Measurements from ENCODE around the gene CCT3.
"Not testable (repeated sequence)": the region's sequence is repeated elsewhere in the genome, so short reads cannot be mapped to it uniquely, and the experiment has no call there.

The CCT3 gene

GRCh38 chr1:156338180-156338976 lies at the start of gene CCT3, which contains the start of gene TSACC:
Gene CCT3, minus strand, starts transcription at chr1:156338292. Its CDS starts 108 bp downstream, at chr1:156338184.
Gene TSACC, plus strand, starts transcription at chr1:156338526. Its CDS starts 1,232 bp downstream, at chr1:156339758.
- peak; percentile 99 for DNase-seq (ENCODE audit: low read depth in 2 of 2)

DNA sequence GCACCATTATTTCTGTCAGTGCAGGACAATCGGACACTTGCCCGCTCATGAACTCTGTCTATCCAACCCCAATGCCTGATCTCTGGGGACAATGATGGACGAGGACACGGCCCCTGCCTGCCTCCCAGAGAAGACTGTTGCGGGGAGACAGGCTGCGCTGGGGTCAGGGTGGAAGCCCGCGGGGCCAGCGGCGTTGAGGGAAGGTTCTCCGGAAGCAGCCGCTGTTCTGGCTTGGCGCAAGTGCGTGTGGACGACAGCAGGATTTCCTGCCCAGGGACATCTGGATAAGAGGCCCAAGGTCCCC lies 49.7 kb upstream of the CCT3 start:
- DNase-seq (ENCODE audit: low read depth in 2 of 2): no peak

- no peak for DNase-seq (ENCODE audit: low read depth in 2 of 2)
These were observed 49.1 kb upstream of the CCT3 start for GRCh38 chr1:156386949-156387869.

- DNase-seq (ENCODE audit: low read depth in 2 of 2): no peak
These were observed 48.2 kb upstream of the CCT3 start for GRCh38 chr1:156386134-156386901.

DNA sequence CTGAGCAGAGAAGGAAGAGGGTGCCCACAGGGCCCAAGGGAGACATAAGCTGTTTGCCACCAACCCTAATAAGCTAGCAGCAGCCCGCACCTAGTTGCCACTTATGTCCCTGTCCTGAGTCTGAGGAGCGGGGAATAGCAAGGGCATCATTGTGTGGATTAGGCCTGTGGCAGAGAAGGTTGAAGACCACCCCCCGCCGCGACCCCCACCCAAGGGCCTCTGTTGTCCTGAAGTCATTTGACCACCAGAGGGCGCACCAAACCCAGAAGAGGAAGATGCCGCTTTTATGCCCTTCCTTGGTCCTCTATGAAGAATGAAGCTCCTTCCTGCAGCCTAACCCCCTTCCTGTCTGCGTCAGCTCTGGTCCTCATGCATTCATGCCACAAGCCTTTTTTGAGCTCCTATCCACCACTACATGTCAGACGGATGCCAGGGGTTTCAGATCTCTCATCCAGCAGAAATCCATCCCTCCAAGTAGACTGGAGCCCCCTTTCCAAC lies 47.5 kb upstream of the CCT3 start:
- DNase-seq (ENCODE audit: low read depth in 2 of 2): peak; percentile 58 to 69

DNA sequence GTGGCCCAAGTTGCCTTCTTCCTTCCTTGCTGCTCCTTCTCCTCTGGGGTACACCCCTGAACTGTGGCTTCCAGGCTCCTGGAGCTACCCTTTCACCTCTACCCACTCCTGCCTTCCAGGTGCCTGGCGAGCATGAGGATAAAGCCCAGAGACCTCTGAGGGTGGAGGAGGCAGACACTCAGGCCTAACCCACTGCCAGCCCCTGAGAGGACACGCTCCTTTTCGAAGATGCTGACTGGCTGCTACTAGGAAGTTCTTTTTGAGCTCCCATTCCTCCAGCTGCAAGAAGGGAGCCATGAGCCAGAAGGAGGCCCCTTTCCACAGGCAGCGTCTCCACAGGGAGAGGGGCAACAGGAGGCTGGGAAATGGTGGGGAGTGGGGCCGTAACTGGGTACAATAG lies 46.6 kb upstream of the CCT3 start:
- no peak for DNase-seq (ENCODE audit: low read depth in 2 of 2)

- DNase-seq (ENCODE audit: low read depth in 2 of 2): no peak
These were observed 45.9 kb upstream of the CCT3 start for GRCh38 chr1:156384007-156384406.

DNA sequence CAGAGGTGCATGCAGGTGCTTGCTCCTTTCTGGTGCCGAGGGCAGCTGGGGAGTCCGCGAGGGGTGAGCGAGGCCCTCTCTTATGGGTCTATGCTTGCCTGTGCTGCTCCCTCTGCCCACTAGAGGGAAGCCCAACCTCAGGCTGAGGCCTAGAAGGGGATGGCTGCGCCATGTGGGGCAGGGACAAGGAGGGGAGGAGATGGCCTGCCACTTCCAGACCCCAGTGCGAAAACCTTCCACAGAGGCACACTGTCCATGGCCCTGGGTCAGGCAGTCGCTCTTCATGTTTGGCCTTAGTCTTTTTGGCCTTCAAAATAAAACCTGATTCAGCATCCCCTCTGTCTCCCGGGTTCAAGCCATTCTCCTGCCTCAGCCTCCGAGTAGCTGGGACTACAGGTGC lies 44.9 kb upstream of the CCT3 start:
- peak; percentile 41 to 52 for DNase-seq (ENCODE audit: low read depth in 2 of 2)

DNA sequence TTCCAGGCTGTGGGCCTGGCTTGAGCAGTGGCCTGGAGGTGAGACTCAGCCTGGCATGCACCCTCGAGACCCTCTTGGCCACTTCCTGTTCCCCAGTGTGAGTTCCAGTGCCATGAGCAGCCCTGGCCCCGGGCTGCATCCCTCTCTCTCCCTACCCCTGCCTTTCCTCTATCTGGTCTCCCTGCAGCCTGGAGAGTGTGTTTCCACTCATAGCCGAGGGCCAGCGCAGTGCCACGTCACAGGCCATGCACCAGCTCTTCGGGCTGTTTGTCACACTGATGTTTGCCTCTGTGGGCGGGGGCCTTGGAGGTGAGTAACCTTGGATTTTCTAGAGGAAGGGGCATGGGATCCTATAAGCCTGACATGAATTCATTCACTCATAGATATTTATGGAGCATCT lies 44.5 kb upstream of the CCT3 start:
- DNase-seq (ENCODE audit: low read depth in 2 of 2): no peak

- no peak for DNase-seq (ENCODE audit: low read depth in 2 of 2)
These were observed 41.5 kb upstream of the CCT3 start for GRCh38 chr1:156379420-156380165.

GRCh38 chr1:156378557-156378956 lies 40.5 kb upstream of the CCT3 start:
- DNase-seq (ENCODE audit: low read depth in 2 of 2): no peak

GRCh38 chr1:156376958-156377919 lies 39.1 kb upstream of the CCT3 start:
- no peak for DNase-seq (ENCODE audit: low read depth in 2 of 2)

DNA sequence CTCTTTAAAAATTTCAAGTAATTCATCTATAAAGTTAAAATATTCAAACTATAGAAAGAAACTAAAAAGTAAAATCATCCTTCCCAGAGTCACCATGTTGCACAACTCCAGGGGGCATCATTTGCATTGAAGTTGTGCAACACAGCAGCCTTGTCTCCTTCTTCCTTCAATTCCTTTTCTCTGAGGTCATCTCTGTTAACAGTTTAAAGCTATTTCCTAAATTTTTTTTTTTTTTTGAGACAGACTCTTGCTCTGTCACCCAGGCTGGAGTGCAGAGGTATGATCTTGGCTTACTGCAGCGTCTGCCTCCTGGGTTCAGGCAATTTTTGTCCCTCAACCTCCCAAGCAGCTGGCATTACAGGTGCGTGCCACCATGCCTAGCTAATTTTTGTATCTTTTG lies 38.1 kb upstream of the CCT3 start:
- DNase-seq (ENCODE audit: low read depth in 2 of 2): no peak

- no peak for DNase-seq (ENCODE audit: low read depth in 2 of 2)
These were observed 35.5 kb upstream of the CCT3 start for GRCh38 chr1:156373546-156373945.

- no peak for DNase-seq (ENCODE audit: low read depth in 2 of 2)
These were observed 34.8 kb upstream of the CCT3 start for GRCh38 chr1:156372876-156373275.

DNA sequence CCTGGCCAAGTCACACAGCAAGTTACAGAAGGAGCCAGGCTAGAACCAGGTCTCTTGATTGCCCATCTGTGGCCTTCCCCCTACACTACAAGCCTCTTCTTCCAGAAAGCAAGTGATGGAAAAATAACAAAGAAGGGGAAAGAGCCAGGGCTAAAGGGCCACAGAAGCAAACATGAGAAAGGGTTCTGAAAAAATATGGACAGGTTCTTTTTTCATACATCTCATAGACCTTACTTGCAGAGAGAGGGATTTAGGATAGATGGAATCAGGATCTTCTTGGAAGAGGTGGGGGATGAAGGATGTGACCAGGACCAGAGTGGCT lies 34.1 kb upstream of the CCT3 start:
- no peak for DNase-seq (ENCODE audit: low read depth in 2 of 2)

GRCh38 chr1:156371553-156372264 lies 33.6 kb upstream of the CCT3 start:
- DNase-seq (ENCODE audit: low read depth in 2 of 2): no peak

DNA sequence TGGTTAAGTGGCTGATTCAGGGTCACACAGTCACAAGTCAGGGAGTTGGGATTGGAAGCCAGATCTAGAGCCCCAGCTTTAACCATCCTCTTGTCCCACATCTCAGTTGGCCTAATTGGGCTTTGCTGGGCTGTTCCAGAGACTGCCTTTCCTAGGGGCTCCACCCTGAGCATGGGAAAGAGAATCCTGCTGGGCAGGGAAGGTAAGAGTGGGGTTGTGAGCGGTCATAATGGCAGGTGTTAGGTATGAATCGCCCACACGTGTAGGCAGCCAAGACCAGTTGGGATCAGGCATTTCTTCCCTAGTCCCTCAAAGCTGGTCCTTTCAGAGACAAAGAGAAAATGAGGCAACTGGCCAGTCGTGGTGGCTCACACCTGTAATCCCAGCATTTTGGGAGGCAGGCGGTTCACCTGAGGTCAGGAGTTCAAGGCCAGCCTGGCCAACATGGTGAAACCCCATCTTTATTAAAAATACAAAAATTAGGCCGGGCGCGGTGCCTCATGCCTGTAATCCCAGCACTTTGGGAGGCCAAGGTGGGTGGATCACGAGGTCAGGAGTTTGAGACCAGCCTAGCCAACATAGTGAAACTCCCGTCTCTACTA lies 31.7 kb upstream of the CCT3 start:
- DNase-seq (ENCODE audit: low read depth in 2 of 2): not testable (repeated sequence)
